ENCODE data around the gene CRYGB. TPM values are rescaled to one million over a fixed set of nuclear protein-coding genes. Genes with fewer than 3 reads are reported as not detected.

The CRYGB gene
- total RNA-seq, 1 donor from 2014 or later, result not detected

DNA sequence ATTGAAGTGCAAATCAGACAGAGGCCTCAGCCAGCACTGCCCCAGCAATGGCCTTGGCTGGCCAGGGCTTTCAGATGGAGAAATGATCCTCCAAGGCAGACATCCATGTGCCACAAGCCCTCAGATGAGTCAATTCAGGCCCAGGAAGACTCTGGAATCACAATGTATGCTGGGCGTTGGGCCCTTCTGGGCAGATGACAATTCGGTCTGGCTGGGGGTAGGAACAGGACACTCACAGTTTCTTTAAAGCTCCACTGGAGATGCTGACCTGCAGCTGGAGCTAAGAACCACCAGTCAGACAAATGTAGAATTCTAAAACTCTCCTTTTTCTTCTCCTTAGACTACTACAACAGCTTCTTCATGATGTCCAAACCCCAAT is 9.3 kb downstream of the CRYGB start:
- CTCF ChIA-PET, result no interaction called here

DNA sequence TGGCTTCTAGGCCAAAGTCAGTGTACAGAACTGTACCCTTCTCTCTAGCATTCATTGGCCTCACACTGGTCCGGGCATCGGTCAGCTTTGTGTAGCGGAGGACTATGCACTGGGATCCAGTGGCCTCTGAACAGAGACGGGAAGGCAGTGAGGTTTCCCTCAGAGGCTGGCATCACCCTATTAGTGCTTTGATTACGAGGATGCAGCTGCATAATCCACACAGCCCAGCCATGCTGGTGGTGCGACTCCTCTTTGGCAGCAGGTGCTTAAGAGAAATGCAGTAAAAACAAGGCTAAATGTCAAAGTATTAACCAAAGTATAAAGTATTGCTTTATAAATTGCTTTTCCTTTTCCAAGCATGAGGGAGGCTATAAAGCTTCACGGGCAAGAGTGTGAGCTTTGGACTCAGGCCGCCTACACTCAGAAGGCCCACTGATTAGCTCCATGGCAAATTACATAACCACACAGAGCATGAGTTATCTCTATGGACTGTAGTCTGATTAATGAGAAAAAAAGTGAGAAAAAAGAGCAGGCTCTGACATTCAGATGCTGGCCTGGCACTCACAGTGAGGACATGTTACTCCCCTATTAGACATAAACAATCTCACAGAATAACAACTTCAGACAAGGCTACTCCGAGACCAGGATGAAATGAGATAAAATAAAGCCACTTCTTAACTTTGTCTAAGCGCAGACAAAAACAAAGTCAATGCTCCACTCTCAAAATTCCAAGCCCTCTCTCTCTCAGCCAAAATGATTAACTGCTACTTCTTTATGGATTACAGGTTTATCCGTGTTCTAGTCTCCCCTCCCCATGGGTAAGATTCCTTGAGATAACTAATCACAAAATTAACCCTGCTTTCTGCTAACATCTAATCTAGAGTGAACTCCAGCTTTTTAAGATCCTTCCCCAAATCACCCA is 9.9 kb downstream of the CRYGB start:
- no peak for DNase-seq
- CTCF ChIA-PET, result no interaction called here
- Mint-ChIP-seq H3K4me1 (no peaks in the 10 kb centered on the region), H3K9me3 (peaks cover 5% of the 10 kb centered on the region), H3K27me3 (peaks cover 5% of the 10 kb centered on the region), H3K36me3 (ENCODE audit: low read depth) (no peaks in the 10 kb centered on the region), H3K27ac (no peak overlapping the region), H3K4me3 (no peak overlapping the region)
- no peak for ATAC-seq (ENCODE audit: low read depth)
- intact Hi-C loops (cut with micrococcal nuclease), result no loop called here
- POLR2A ChIA-PET, result no interaction called here
- no peak for TF ChIP-seq CTCF (IDR thresholded peaks at IDR 0.05)

More for the DNA sequence above, 9.3 kb downstream of the CRYGB start:
- no peak for DNase-seq
- no peak for ATAC-seq (ENCODE audit: low read depth)
- no peak overlapping the region for H3K4me3 Mint-ChIP-seq
- no peaks in the 10 kb centered on the region for H3K36me3 Mint-ChIP-seq (ENCODE audit: low read depth)
- H3K9me3 Mint-ChIP-seq, result peaks cover 5% of the 10 kb centered on the region
- intact Hi-C loops (cut with micrococcal nuclease), result no loop called here
- no peaks in the 10 kb centered on the region for H3K4me1 Mint-ChIP-seq
- H3K27me3 Mint-ChIP-seq, result peaks cover 5% of the 10 kb centered on the region
- TF ChIP-seq CTCF (IDR thresholded peaks at IDR 0.05), result no peak
- POLR2A ChIA-PET, result no interaction called here
- H3K27ac Mint-ChIP-seq, result no peak overlapping the region

GRCh38 chr2:208134928-208135586 is 10.9 kb downstream of the CRYGB start:
- DNase-seq (no peak), ATAC-seq (ENCODE audit: low read depth) (no peak)
- no peak overlapping the region for H3K4me3 Mint-ChIP-seq

GRCh38 chr2:208130712-208131110 is 15.2 kb downstream of the CRYGB start:
- CTCF ChIA-PET, result no interaction called here
- intact Hi-C loops (cut with micrococcal nuclease), result no loop called here
- ATAC-seq (ENCODE audit: low read depth) (no peak), DNase-seq (no peak)
- POLR2A ChIA-PET, result no interaction called here
- Mint-ChIP-seq H3K36me3 (ENCODE audit: low read depth) (no peaks in the 10 kb centered on the region), H3K27me3 (peaks cover 12% of the 10 kb centered on the region), H3K4me3 (no peak overlapping the region), H3K4me1 (no peaks in the 10 kb centered on the region), H3K9me3 (no peaks in the 10 kb centered on the region), H3K27ac (no peak overlapping the region)
- no peak for TF ChIP-seq CTCF (IDR thresholded peaks at IDR 0.05)

More at GRCh38 chr2:208134928-208135586, 10.9 kb downstream of the CRYGB start:
- intact Hi-C loops (cut with micrococcal nuclease), result no loop called here
- Mint-ChIP-seq H3K27me3 (peaks cover 5% of the 10 kb centered on the region), H3K27ac (no peak overlapping the region), H3K9me3 (peaks cover 5% of the 10 kb centered on the region), H3K36me3 (ENCODE audit: low read depth) (no peaks in the 10 kb centered on the region), H3K4me1 (no peaks in the 10 kb centered on the region)
- no peak for TF ChIP-seq CTCF (IDR thresholded peaks at IDR 0.05)
- ChIA-PET POLR2A (no interaction called here), CTCF (no interaction called here)
